Mesenchymal stem cell (in vitro differentiated cells and primary cell): ENCODE results near the gene SORBS2.

Experiments
- DNase-seq: peaks from one replicate; pipeline ENCODE4 v3.0.0-alpha.2; 2013
- H2AFZ ChIP-seq: one replicate; pipeline ENCODE4 v1.6.1; 2013; ENCODE audit warnings: low read depth, mild to moderate bottlenecking, control low read depth, inconsistent platforms, low read length, moderate library complexity
- H2AK5ac ChIP-seq: 2 replicates; pipeline ENCODE4 v1.6.1; 2013; ENCODE audit warnings: low read length, moderate library complexity, mild to moderate bottlenecking, inconsistent platforms; ENCODE audit not compliant: severe bottlenecking
- H2BK120ac ChIP-seq: one replicate; pipeline ENCODE4 v1.6.1; 2013; ENCODE audit warnings: low read depth, mild to moderate bottlenecking, inconsistent platforms, low read length, moderate library complexity
- H2BK12ac ChIP-seq, 2 experiments: one replicate each; pipeline ENCODE4 v1.6.1; 2013; ENCODE audit warnings: inconsistent platforms in 2 of 2, low read length in 2 of 2, mild to moderate bottlenecking in 2 of 2, moderate library complexity in 2 of 2, control low read depth in 1 of 2
- H2BK15ac ChIP-seq: one replicate; pipeline ENCODE4 v1.6.1; 2013; ENCODE audit warnings: mild to moderate bottlenecking, low read depth, inconsistent platforms; ENCODE audit not compliant: poor library complexity, severe bottlenecking
- H2BK5ac ChIP-seq: 2 replicates; pipeline ENCODE4 v1.6.1; 2013; ENCODE audit warnings: low read depth, mild to moderate bottlenecking, low read length, control low read depth, inconsistent platforms; ENCODE audit not compliant: poor library complexity, severe bottlenecking
- H3K14ac ChIP-seq, 2 experiments: one replicate each; pipeline ENCODE4 v1.6.1; 2013; ENCODE audit warnings: inconsistent platforms in 2 of 2, low read length in 2 of 2, control low read depth in 1 of 2, mild to moderate bottlenecking in 1 of 2, moderate library complexity in 1 of 2
- H3K18ac ChIP-seq, 2 experiments: one replicate each; pipeline ENCODE4 v1.6.1; 2013; ENCODE audit warnings: inconsistent platforms in 2 of 2, low read length in 2 of 2, control low read depth in 1 of 2, low read depth in 1 of 2, mild to moderate bottlenecking in 1 of 2
- H3K23ac ChIP-seq, 2 experiments: one replicate each; pipeline ENCODE4 v1.6.1; 2013; ENCODE audit warnings: inconsistent platforms in 2 of 2, low read length in 2 of 2, mild to moderate bottlenecking in 2 of 2, moderate library complexity in 2 of 2, control low read depth in 1 of 2
- H3K27ac ChIP-seq: 2 replicates; pipeline ENCODE4 v1.5.1; 2013; ENCODE audit warnings: mild to moderate bottlenecking, moderate library complexity, low read length, control low read depth, inconsistent platforms; ENCODE audit not compliant: poor library complexity, severe bottlenecking
- H3K27me3 ChIP-seq, 2 experiments: 2 replicates each; pipeline versions ENCODE4 v1.6.1 to v1.7.0; 2013; ENCODE audit warnings: low read length in 2 of 2, mild to moderate bottlenecking in 2 of 2, moderate library complexity in 2 of 2, control low read depth in 1 of 2, inconsistent platforms in 1 of 2; ENCODE audit not compliant: control insufficient read depth in 1 of 2, insufficient read depth in 1 of 2
- H3K36me3 ChIP-seq, 2 experiments: 2 replicates each; pipeline versions ENCODE4 v1.6.1 to v1.7.0; 2013; ENCODE audit warnings: low read length in 2 of 2, control low read depth in 1 of 2, inconsistent platforms in 1 of 2, low read depth in 1 of 2, mild to moderate bottlenecking in 1 of 2; ENCODE audit not compliant: insufficient read depth in 2 of 2, control insufficient read depth in 1 of 2
- H3K4ac ChIP-seq, 2 experiments: one replicate each; pipeline ENCODE4 v1.6.1; 2013; ENCODE audit warnings: inconsistent platforms in 2 of 2, low read length in 2 of 2, mild to moderate bottlenecking in 2 of 2, moderate library complexity in 2 of 2, control low read depth in 1 of 2, low read depth in 1 of 2
- H3K4me1 ChIP-seq: 2 replicates; pipeline ENCODE4 v1.6.1; 2013; ENCODE audit warnings: low read depth, low read length, control low read depth; ENCODE audit not compliant: control insufficient read depth, insufficient read depth
- H3K4me2 ChIP-seq: 2 replicates; pipeline ENCODE4 v1.6.1; 2013; ENCODE audit warnings: low read length, mild to moderate bottlenecking, inconsistent platforms; ENCODE audit not compliant: poor library complexity, severe bottlenecking
- H3K4me3 ChIP-seq, 2 experiments: 2 replicates each; pipeline versions ENCODE4 v1.5.1 to v1.7.0; 2013; ENCODE audit warnings: low read length in 2 of 2, mild to moderate bottlenecking in 2 of 2, control low read depth in 1 of 2, low read depth in 1 of 2; ENCODE audit not compliant: insufficient read depth in 1 of 2
- H3K79me1 ChIP-seq: replicated peaks from 2 replicates; pipeline ENCODE4 v1.6.1; 2013; ENCODE audit warnings: mild to moderate bottlenecking, control low read depth, low read length, inconsistent platforms; ENCODE audit not compliant: poor library complexity, severe bottlenecking
- H3K9ac ChIP-seq: 2 replicates; pipeline ENCODE4 v1.7.0; 2013; ENCODE audit warnings: mild to moderate bottlenecking, low read length, moderate library complexity
- H3K9me3 ChIP-seq: 2 replicates; pipeline ENCODE4 v1.7.0; 2013; ENCODE audit warnings: mild to moderate bottlenecking, low read length; ENCODE audit not compliant: control insufficient read depth
- H4K8ac ChIP-seq: one replicate; pipeline ENCODE4 v1.6.1; 2013; ENCODE audit warnings: inconsistent platforms, mild to moderate bottlenecking, low read length, moderate library complexity
- H4K91ac ChIP-seq: one replicate; pipeline ENCODE4 v1.6.1; 2013; ENCODE audit warnings: mild to moderate bottlenecking, low read length, inconsistent platforms
- WGBS: methylation state at CpG from one replicate; pipeline ENCODE4 v1.1.7; 2013; ENCODE audit warnings: mixed read lengths; 5-methylcytosine and 5-hydroxymethylcytosine counted together

The SORBS2 gene

DNA sequence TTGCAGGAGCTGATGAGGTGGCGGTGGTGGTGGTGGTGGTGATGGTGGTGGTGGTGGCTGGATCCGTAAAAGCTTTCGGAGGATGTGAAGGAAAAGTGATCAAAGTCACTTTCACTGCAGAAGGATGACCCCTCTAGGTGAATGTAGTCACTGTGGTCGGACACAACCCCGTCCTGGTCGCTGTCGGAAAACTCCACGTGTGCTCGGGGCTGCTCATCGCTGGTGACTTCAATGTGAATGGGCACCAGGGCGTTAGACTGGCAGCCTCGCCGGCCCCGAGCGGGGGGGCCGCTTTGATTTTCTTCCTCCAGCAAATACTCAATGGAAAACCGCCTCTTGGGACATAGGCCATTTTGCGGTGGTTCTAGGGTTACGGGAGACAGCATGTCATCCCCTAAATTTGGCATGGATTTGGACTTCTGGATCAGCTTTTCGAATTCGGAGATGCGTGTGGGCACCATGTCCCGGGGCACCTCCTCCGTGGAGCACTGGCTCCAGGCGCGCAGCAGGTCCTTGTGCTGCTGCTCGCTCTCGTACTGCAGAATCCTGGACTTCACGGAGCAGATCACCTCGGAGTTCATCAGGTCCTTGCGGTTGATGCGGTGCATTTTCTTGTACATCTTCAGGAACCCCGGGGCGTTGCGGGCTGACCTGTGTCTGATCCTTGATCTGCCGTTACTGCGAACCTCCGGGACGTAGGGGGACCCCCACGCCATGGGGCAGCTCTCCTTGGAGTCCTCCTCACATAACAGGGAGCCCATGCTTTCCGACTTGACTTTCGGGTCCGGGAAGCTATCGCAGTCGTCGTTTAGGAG, 188.3 kb downstream of the SORBS2 start:
- Histone ChIP-seq H2BK15ac (no peak overlapping the region), H2AK5ac (no peak overlapping the region), H3K4me2 (no peak overlapping the region), H4K8ac (no peak overlapping the region), H3K4me3 (no peak overlapping the region), H3K27ac (no peak overlapping the region), H2BK12ac (no peak overlapping the region), H3K9me3 (no peaks in the 10 kb centered on the region), H3K14ac (no peak overlapping the region), H3K18ac (no peak overlapping the region), H3K27me3 (no peaks in the 10 kb centered on the region), H3K4me1 (no peaks in the 10 kb centered on the region), H3K9ac (no peak overlapping the region), H3K4ac (no peak overlapping the region), H4K91ac (no peak overlapping the region), H3K79me1 (no peaks in the 10 kb centered on the region), H2BK5ac (no peak overlapping the region), H2BK120ac (no peak overlapping the region), H2AFZ (no peak overlapping the region), H3K23ac (no peak overlapping the region), H3K36me3 (peaks cover 0 to 5% of the 10 kb centered on the region in 2 experiments)
- DNase-seq: no peak
- 96% methylated on average over 46 of the region's 46 CpGs for WGBS

DNA sequence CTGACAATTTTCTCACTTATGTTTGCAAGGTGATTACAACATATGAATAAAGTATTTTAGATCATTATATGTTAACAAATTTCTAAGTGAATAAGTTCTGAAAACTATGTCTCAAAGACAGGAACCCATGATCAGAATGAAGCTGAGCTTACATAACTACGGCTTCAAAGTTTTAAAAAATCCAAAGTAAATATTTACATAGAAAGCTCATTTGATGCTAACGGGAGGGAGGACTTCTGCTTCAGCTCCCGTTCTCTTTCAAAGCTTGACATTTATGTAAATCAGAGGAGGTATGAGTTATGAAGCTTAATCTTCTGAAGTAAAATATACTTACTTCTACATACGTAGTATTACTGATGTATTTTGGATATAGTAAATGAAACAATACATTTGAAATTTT, 203.8 kb downstream of the SORBS2 start:
- no peak overlapping the region for H2BK5ac ChIP-seq
- no peak overlapping the region for H2BK12ac ChIP-seq
- H3K27me3 ChIP-seq: no peaks in the 10 kb centered on the region
- H3K4me3 ChIP-seq: no peak overlapping the region
- no peak overlapping the region for H2BK120ac ChIP-seq
- no peak overlapping the region for H2AFZ ChIP-seq
- H3K18ac ChIP-seq: no peak overlapping the region
- H2AK5ac ChIP-seq: no peak overlapping the region
- H3K4me2 ChIP-seq: no peak overlapping the region
- no peak for DNase-seq
- no peaks in the 10 kb centered on the region for H3K79me1 ChIP-seq
- no peak overlapping the region for H3K4ac ChIP-seq
- no peak overlapping the region for H3K23ac ChIP-seq
- no peak overlapping the region for H3K9ac ChIP-seq
- no peaks in the 10 kb centered on the region for H3K9me3 ChIP-seq
- no peak overlapping the region for H3K14ac ChIP-seq
- H2BK15ac ChIP-seq: no peak overlapping the region
- no peak overlapping the region for H4K91ac ChIP-seq
- H3K4me1 ChIP-seq: no peaks in the 10 kb centered on the region
- no CpG with 5 or more reads among the region's 4 CpGs for WGBS
- H3K36me3 ChIP-seq: peaks cover 0 to 5% of the 10 kb centered on the region in 2 experiments
- H4K8ac ChIP-seq: no peak overlapping the region
- no peak overlapping the region for H3K27ac ChIP-seq

DNA sequence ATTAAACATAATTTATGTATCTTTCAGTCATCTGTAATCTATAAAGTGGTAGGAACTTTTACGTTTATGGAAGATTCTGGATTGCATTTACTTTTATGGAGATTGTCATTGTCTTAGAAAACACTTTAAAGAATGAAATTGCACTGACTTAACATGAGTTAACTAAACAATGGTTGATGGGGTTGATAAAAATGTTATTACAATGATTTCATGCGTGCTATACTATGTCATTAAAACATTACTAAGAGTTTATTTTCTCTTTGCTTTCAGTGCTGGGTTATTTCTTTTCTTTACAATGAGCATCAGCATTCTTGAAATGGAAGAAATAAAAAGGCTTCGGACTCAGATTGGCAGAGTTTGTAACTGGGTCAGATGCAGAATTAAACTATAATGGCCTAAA, 209.6 kb downstream of the SORBS2 start:
- H3K79me1 ChIP-seq: no peaks in the 10 kb centered on the region
- H2BK15ac ChIP-seq: no peak overlapping the region
- no peak overlapping the region for H2BK5ac ChIP-seq
- no peak overlapping the region for H4K8ac ChIP-seq
- no peak overlapping the region for H3K23ac ChIP-seq
- no peak overlapping the region for H2AK5ac ChIP-seq
- H3K4ac ChIP-seq: no peak overlapping the region
- H3K14ac ChIP-seq: no peak overlapping the region
- H3K9me3 ChIP-seq: no peaks in the 10 kb centered on the region
- no peak overlapping the region for H4K91ac ChIP-seq
- no peak overlapping the region for H3K4me3 ChIP-seq
- H3K18ac ChIP-seq: no peak overlapping the region
- H2AFZ ChIP-seq: no peak overlapping the region
- H2BK120ac ChIP-seq: no peak overlapping the region
- H3K4me2 ChIP-seq: no peak overlapping the region
- H3K36me3 ChIP-seq: peaks cover 0 to 5% of the 10 kb centered on the region in 2 experiments
- no CpG with 5 or more reads among the region's 3 CpGs for WGBS
- no peak for DNase-seq
- no peak overlapping the region for H3K27ac ChIP-seq
- no peak overlapping the region for H3K9ac ChIP-seq
- H3K4me1 ChIP-seq: no peaks in the 10 kb centered on the region
- no peak overlapping the region for H2BK12ac ChIP-seq
- H3K27me3 ChIP-seq: no peaks in the 10 kb centered on the region

DNA sequence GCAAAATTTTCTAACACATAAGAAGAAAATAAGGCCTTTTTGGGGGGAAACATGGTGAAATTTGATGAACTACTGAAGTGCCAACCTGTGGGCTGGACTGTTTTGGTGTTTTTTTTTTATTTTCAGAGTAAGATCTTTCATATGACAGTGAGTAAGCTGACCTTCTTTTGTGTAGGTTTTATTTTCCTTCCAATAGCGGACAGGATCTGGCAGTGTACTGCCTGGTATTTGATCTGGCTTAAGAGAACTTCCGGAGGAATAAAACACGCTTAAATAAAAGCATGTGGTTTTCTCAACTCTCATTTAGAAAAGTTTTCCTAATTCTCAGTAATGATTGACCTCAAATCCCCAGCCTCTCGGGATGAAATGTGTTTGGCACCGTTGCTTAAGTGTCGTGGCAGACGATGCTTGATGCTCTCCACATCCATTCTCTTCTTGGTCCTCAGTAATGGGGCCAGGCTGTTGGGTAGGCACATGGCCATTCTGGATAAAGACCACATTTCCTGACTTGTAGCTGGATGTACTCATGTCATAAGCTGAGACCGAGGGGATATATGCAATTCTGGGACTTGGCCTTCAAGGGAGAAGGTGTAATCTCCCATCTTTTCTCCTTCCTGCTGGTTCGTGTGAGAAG, 211.1 kb downstream of the SORBS2 start:
- H4K8ac ChIP-seq: no peak overlapping the region

More for the DNA sequence above, 211.1 kb downstream of the SORBS2 start:
- Histone ChIP-seq H2AK5ac (no peak overlapping the region), H3K9me3 (no peaks in the 10 kb centered on the region), H3K9ac (no peak overlapping the region), H3K4ac (no peak overlapping the region), H3K23ac (no peak overlapping the region), H3K27me3 (no peaks in the 10 kb centered on the region), H3K79me1 (no peaks in the 10 kb centered on the region), H4K91ac (no peak overlapping the region), H3K14ac (no peak overlapping the region), H3K18ac (no peak overlapping the region), H3K4me2 (no peak overlapping the region), H3K4me3 (no peak overlapping the region), H2AFZ (no peak overlapping the region), H2BK120ac (no peak overlapping the region), H2BK12ac (no peak overlapping the region), H3K36me3 (no peaks in the 10 kb centered on the region), H2BK5ac (no peak overlapping the region), H3K27ac (no peak overlapping the region), H3K4me1 (no peaks in the 10 kb centered on the region), H2BK15ac (no peak overlapping the region)
- 92% methylated on average over 9 of the region's 9 CpGs for WGBS
- no peak for DNase-seq
